ENCODE data around the gene KDM2A.

- TF ChIP-seq CTCF (conservative IDR thresholded peaks at IDR 0.05; ENCODE audit: low read depth, low read length), result no peak
- no peak for TF ChIP-seq EZH2 (IDR thresholded peaks at IDR 0.05; ENCODE audit: low read length, unreplicated experiment)
Measured at GRCh38 chr11:67111261-67111660, 7.8 kb upstream of the KDM2A start.
